GM20000 (cell line): ENCODE measurements around the gene DNAJB6.

ENCODE experiments used
- DNase-seq: peaks from one replicate; pipeline ENCODE4 v3.0.0; 2012; ENCODE audit warnings: low spot score
- TF ChIP-seq, protein P1 (sequence below): IDR thresholded peaks from 2 replicates; pipeline ENCODE4 v1.5.1; 2012; ENCODE audit warnings: mild to moderate bottlenecking, control low read depth; ENCODE audit errors: extremely low read depth, missing control alignments

The DNAJB6 gene

DNA sequence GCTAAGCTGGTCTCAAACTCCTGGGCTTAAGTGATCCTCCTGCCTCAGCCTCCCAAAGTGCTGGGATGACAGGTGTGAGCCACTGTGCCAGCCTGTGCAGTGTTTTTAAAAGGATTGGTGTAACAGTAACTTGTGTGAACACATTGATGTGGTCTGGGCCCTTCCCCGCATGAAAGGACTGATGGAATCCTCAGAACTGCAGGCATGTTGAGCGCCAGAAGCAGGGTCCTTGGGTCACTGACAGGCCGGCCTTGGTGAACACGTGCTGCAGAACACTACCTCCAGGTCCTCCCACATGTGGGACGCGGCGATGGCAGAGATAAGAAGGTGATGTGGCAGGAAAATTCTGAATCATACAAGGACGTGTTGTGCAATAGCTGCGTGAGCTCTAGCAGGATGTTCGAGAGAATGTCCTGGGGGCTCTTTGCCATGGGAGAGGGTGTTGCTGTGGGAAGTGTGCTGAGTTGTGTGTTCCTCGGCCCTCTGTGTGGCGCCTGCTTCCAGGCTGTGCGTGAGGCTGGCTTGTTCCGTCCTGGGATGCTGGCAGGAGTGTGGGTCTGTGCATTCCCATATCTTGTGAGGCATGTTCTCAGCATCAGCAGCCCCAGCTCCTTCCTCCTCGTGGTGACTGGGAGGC, 68.2 kb downstream of the DNAJB6 start:
- no peak for DNase-seq
- TF ChIP-seq, protein P1, sequence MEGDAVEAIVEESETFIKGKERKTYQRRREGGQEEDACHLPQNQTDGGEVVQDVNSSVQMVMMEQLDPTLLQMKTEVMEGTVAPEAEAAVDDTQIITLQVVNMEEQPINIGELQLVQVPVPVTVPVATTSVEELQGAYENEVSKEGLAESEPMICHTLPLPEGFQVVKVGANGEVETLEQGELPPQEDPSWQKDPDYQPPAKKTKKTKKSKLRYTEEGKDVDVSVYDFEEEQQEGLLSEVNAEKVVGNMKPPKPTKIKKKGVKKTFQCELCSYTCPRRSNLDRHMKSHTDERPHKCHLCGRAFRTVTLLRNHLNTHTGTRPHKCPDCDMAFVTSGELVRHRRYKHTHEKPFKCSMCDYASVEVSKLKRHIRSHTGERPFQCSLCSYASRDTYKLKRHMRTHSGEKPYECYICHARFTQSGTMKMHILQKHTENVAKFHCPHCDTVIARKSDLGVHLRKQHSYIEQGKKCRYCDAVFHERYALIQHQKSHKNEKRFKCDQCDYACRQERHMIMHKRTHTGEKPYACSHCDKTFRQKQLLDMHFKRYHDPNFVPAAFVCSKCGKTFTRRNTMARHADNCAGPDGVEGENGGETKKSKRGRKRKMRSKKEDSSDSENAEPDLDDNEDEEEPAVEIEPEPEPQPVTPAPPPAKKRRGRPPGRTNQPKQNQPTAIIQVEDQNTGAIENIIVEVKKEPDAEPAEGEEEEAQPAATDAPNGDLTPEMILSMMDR = no peak

DNA sequence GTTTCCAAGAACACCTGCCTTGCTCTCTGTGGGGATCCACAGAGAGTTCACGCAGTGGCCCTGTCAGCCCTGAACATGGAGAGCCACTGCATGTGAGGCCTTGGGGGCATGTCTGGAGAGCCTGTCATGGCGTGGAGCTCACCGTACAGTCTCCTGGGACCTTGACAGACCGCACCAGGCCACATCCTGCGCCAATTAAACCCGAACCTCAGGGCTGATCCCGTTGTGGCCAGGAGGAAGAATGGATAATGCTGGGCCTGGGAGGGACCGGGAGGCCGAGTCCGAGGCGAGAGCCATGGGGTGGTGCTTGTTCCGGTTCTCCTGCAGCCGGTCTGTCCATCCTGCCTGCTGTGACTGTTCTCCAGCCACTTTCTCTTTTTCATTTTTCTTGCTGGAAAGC, 68.7 kb downstream of the DNAJB6 start:
- TF ChIP-seq, protein P1 = no peak
- DNase-seq = no peak

DNA sequence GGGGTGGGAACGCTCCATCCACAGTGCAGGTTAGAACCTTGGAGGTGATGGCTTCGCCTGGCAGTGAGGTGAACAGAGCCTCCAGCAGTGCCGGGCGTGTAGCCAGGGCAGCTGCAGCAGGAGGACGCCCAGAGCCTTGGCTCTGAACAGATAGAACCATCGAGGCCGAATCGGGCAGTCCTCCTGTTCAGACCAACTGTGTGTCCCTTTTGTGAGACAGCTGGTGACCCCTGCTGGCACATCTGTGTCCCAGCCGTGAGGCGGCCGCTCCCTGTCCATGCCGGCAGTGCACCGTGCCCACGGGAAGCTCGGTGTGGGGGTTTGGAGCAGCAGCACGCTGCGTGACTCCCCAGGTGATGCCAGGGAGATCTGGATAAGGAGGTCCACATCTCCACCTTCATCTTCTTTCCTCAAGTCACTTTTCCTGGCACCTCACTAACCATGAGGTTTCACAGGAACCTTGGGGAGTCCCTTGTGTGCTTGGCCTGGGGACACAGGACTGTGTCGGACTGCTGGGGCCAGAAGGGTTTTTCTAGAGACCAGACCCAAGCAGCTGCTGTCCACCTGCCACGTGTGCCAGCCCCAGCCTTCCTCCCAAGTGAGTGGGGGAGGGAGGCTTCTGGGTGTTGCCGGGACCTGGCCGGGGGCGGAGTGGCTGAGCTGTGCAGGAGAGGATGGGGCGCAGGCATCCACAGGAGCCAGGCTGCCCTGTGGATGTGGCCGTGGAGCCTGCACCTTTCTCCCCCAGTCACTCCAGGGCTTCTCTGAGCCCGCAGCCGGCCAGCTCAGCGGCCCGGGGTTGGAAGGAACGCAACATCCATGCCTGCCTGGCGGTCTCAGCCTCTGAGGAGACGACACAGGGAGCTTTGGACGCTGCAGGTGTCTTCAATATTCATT, 69.4 kb downstream of the DNAJB6 start:
- no peak for DNase-seq
- TF ChIP-seq, protein P1 = peak; percentile 2

DNA sequence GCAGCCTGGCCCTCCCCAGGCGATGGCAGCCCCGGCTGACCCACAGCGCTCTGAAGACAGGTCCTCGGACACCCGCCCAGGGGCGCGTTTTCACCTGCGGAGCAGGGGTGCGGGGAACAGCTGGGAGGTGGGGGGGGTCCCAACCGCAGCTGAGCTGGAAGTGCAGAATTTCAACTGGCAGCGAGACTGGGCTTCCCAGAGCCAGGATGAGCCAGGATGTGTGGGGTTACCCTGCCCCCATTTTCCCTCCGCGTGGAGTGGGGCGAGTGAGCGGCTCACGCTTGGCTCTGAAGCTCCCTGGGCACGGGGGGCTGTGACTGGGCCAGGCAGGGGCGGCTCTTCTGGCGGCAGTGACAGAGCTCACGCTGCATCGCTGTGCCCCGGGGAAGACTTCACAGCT, 70.2 kb downstream of the DNAJB6 start:
- no peak for DNase-seq
- TF ChIP-seq, protein P1 = no peak

DNA sequence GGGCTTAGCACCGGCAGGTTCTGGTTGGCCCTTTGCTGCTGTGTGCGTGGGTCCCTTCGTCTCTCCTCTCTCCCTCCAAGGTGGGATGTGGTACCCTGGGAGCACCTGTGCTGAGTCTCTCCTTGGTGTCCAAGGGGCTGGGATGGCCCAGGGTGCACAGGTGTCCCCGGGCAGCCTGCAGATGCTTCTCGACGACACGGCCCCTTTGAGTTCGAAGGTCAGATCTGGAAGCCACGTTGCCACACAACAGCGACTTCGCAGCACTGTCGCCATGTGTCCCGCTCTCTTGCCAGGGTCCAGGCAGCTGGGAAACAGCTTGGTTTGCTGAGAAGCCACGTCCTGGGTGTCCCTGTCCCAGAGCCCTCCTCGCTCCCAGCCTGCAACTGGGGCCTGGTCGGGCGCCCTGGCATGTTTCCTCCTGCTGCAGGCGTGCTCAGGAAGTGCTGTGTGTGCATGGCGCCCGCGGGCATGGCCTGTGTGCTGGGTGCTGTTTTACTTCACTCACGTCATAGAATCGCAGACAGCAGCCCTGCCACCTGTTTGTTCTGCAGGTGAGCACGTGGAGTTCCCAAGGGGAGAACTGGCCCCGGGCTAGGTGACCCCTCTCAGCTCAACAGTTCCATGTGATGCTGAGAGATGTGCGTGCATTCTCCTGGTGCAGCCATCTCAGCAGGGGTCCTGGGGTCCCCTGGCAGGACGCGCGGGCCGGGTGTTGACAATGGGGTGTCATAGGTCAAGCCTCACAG, 70.9 kb downstream of the DNAJB6 start:
- TF ChIP-seq, protein P1 = no peak
- DNase-seq = no peak

DNA sequence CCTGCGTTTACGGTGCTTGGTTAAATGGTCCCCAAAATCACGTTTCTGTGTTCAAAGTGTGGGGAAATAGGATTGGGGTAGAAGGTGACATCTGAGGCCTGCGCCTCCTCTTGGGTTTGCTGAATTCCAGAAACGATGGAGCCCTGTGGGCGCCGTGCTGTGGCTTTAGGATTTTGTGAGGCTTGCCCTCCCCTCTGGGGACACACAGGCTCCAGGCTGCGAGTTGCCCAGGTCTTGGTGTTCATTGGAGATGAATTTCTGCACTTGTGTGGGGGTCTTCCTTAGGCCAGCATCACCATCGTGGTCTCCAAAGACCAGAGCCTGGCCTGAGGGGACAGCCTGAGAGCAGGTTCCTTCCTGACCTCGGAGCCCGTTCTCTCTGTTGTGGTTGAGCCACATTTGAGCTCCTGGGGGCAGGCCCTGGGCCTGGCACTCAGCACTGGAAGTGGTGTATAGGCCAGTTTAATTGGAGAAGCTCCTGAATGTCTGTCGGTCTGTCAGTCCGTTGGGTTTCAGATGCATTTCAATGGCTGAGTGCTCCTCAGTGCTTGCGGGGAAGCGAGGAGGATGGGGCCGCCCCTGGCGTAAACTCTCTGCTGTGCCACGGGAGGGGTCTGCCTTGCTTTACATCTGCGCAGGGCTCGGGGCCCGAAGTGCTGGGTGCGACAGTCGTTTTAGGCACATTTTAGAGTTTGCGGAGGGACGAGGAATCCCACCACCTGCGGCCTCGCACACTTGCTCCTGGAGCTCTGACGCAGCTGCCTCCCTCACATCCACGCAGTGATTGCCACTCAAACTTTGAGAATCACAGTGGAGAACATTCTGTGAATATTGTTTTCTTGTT, 71.7 kb downstream of the DNAJB6 start:
- TF ChIP-seq, protein P1 = no peak

More for the DNA sequence above, 71.7 kb downstream of the DNAJB6 start:
- no peak for DNase-seq
